Measurements from ENCODE around the gene SQOR.

DNA sequence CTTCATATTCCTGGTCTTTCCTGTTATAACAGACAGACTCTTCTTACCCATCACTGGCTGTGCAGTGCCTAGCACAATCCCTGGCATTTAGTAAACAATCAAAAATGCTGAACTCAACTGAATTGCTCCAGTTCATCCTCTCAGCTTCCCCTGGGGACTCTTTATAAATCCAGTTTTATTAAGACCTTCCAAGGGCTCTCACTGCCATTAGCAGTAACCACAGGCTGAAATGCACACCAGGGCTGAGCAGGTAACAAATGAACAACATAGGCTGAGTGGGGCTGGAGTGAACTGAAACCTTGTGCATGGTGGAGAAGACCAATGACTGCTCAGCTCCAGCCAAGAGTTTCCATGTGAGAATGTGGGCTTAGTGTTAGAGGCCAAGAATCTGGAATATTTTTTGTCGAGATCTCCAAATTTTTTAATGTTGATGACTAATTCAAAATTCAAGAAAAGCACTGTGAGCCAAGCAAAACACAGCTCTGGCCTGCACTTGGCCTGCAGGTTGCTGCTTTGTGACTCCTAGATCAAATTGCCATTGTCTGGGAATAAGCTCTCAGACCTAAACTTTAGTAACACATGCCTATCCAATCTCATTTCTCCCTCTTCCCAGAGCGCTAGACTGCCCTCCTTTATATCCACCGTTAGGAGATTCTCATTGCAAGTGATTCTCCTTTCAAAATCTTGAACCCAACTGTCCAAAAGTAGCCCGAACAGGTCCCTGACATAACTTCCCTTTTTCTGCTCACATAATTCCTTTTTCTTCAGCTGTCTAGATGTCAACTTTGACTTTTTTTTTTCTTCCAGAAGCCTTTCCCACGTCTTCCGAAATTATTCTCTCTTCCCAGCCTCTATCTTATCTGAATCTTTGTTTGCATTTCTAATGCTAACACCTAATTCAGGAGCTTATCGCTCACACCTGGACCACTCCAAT lies 7.4 kb downstream of the SQOR start:
- TF ChIP-seq, protein P1, sequence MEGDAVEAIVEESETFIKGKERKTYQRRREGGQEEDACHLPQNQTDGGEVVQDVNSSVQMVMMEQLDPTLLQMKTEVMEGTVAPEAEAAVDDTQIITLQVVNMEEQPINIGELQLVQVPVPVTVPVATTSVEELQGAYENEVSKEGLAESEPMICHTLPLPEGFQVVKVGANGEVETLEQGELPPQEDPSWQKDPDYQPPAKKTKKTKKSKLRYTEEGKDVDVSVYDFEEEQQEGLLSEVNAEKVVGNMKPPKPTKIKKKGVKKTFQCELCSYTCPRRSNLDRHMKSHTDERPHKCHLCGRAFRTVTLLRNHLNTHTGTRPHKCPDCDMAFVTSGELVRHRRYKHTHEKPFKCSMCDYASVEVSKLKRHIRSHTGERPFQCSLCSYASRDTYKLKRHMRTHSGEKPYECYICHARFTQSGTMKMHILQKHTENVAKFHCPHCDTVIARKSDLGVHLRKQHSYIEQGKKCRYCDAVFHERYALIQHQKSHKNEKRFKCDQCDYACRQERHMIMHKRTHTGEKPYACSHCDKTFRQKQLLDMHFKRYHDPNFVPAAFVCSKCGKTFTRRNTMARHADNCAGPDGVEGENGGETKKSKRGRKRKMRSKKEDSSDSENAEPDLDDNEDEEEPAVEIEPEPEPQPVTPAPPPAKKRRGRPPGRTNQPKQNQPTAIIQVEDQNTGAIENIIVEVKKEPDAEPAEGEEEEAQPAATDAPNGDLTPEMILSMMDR (IDR thresholded peaks at IDR 0.05), result no peak
- no peak for TF ChIP-seq POLR2A (IDR thresholded peaks at IDR 0.05)

Data from testis (tissue), 2 donors.